H1 (cell line): ENCODE results near the gene IDE. TPM values are rescaled to one million over a fixed set of nuclear protein-coding genes. Genes with fewer than 3 reads are reported as not detected.

ENCODE experiments used
- CTCF ChIA-PET: fragments of 300-600 bp; sonication (Branson Sonifier 250); formaldehyde crosslinking; loops from one replicate; lab custom pipeline; 2021; ENCODE audit not compliant: partially characterized antibody; lab: Charles Lee
- POLR2A ChIA-PET: fragments of 300-600 bp; sonication (Branson Sonifier 250); formaldehyde crosslinking; loops from one replicate; lab custom pipeline; 2021; ENCODE audit warnings: inconsistent platforms; ENCODE audit not compliant: partially characterized antibody; lab: Charles Lee
- DNase-seq, 2 experiments: peaks; one replicate each; pipeline versions ENCODE4 v3.0.0 to v3.0.0-alpha.2; 2010 to 2022; ENCODE audit warnings: low spot score in 2 of 2, low read depth in 1 of 2, mixed read lengths in 1 of 2
- FAIRE-seq: peaks from 2 replicates; lab custom pipeline; 2011; peaks lifted over from hg19 to GRCh38; lab: Jason Lieb, UNC
- H2AFZ ChIP-seq: 2 replicates; pipeline ENCODE4 v1.8.1; 2012; ENCODE audit warnings: low read length, inconsistent platforms
- H2AK5ac ChIP-seq: 2 replicates; pipeline ENCODE4 v1.6.1; 2013; ENCODE audit warnings: low read depth, low read length
- H2BK120ac ChIP-seq: replicated peaks from 2 replicates; pipeline ENCODE3; 2013; ENCODE audit warnings: low read depth, low read length, inconsistent platforms
- H2BK12ac ChIP-seq: 2 replicates; pipeline ENCODE4 v1.6.1; 2013; ENCODE audit warnings: low read depth, low read length
- H2BK15ac ChIP-seq: 2 replicates; pipeline ENCODE4 v1.6.1; 2013; ENCODE audit warnings: low read length
- H2BK20ac ChIP-seq: 2 replicates; pipeline ENCODE4 v1.6.1; 2013; ENCODE audit warnings: low read length
- H2BK5ac ChIP-seq: 2 replicates; pipeline ENCODE4 v1.6.1; 2013; ENCODE audit warnings: low read depth, low read length
- H3K14ac ChIP-seq: 2 replicates; pipeline ENCODE4 v1.6.1; 2013; ENCODE audit warnings: inconsistent platforms; ENCODE audit not compliant: insufficient read length
- H3K18ac ChIP-seq: 2 replicates; pipeline ENCODE4 v1.6.1; 2013; ENCODE audit warnings: low read length; ENCODE audit errors: extremely low read depth
- H3K23ac ChIP-seq: 2 replicates; pipeline ENCODE4 v1.6.1; 2013; ENCODE audit warnings: inconsistent platforms; ENCODE audit not compliant: insufficient read length
- H3K23me2 ChIP-seq: 2 replicates; pipeline ENCODE4 v1.6.1; 2013; ENCODE audit warnings: low read depth, low read length
- H3K27ac ChIP-seq: 2 replicates; pipeline ENCODE4 v1.6.1; 2011; ENCODE audit warnings: low read depth, low read length, inconsistent platforms
- H3K27me3 ChIP-seq, 4 experiments: replicated peaks in 1 of 4; 1 replicate in 1 of 4; 2 replicates in 3 of 4; pipeline versions ENCODE4 v1.6.1 to v1.8.1; 2011 to 2013; ENCODE audit warnings: low read length in 3 of 4, mild to moderate bottlenecking in 3 of 4, inconsistent platforms in 2 of 4, mixed read lengths in 2 of 4, moderate library complexity in 1 of 4; ENCODE audit not compliant: control insufficient read depth in 3 of 4, insufficient read depth in 3 of 4; ENCODE audit errors: extremely low read depth in 1 of 4
- H3K36me3 ChIP-seq, 4 experiments: 2 replicates each; pipeline versions ENCODE4 v1.6.1 to v1.8.1; 2011 to 2013; ENCODE audit warnings: mild to moderate bottlenecking in 4 of 4, low read length in 3 of 4, moderate library complexity in 2 of 4, control low read depth in 1 of 4, inconsistent platforms in 1 of 4; ENCODE audit not compliant: insufficient read depth in 4 of 4, control insufficient read depth in 2 of 4
- H3K4ac ChIP-seq: replicated peaks from 2 replicates; pipeline ENCODE3; 2013; ENCODE audit warnings: low read length, low read depth, mixed read lengths, inconsistent platforms; ENCODE audit not compliant: insufficient read length
- H3K4me1 ChIP-seq, 4 experiments: replicated peaks in 1 of 4; 1 replicate in 1 of 4; 2 replicates in 3 of 4; pipeline versions ENCODE4 v1.6.1 to v1.8.1; 2011 to 2013; ENCODE audit warnings: low read length in 3 of 4, inconsistent platforms in 2 of 4, mixed read lengths in 1 of 4; ENCODE audit not compliant: insufficient read depth in 4 of 4, control insufficient read depth in 3 of 4
- H3K4me2 ChIP-seq, 2 experiments: 2 replicates each; pipeline versions ENCODE4 v1.6.1 to v1.8.1; 2011 to 2013; ENCODE audit warnings: low read depth in 2 of 2, low read length in 2 of 2, control low read depth in 1 of 2, inconsistent platforms in 1 of 2, mild to moderate bottlenecking in 1 of 2; ENCODE audit not compliant: insufficient read depth in 1 of 2
- H3K4me3 ChIP-seq, 4 experiments: fragments of 200-600, 300-600 bp in 1 of 4; sonication (generic), shearing (Covaris generic), sonication (Bioruptor Twin) in 1 of 4; 2 replicates each; pipeline versions ENCODE4 v1.5.1 to v1.8.1; 2011 to 2016; ENCODE audit warnings: low read length in 4 of 4, low read depth in 3 of 4, control low read depth in 2 of 4, inconsistent platforms in 2 of 4, mild to moderate bottlenecking in 2 of 4, mixed read lengths in 1 of 4, moderate library complexity in 1 of 4; ENCODE audit not compliant: insufficient read depth in 2 of 4; ENCODE audit errors: extremely low read depth in 1 of 4
- H3K56ac ChIP-seq: replicated peaks from 2 replicates; pipeline ENCODE3; 2013; ENCODE audit warnings: low read depth, mild to moderate bottlenecking, mixed read lengths, low read length, inconsistent platforms; ENCODE audit not compliant: insufficient read length
- H3K79me1 ChIP-seq: 2 replicates; pipeline ENCODE4 v1.6.1; 2013; ENCODE audit warnings: low read depth, low read length, control low read depth
- H3K79me2 ChIP-seq, 2 experiments: 2 replicates each; pipeline versions ENCODE4 v1.6.1 to v1.8.1; 2012 to 2013; ENCODE audit warnings: low read length in 2 of 2, mild to moderate bottlenecking in 2 of 2, inconsistent platforms in 1 of 2; ENCODE audit not compliant: insufficient read depth in 2 of 2, control insufficient read depth in 1 of 2
- H3K9ac ChIP-seq, 4 experiments: replicated peaks in 1 of 4; 1 replicate in 1 of 4; 2 replicates in 3 of 4; pipeline versions ENCODE4 v1.6.1 to v1.8.1; 2011 to 2013; ENCODE audit warnings: low read depth in 3 of 4, low read length in 3 of 4, control low read depth in 2 of 4, mild to moderate bottlenecking in 2 of 4, moderate library complexity in 2 of 4, inconsistent platforms in 1 of 4; ENCODE audit errors: extremely low read depth in 1 of 4
- H3K9me3 ChIP-seq, 2 experiments: 2 replicates each; pipeline versions ENCODE4 v1.6.1 to v1.8.1; 2012 to 2013; ENCODE audit warnings: mild to moderate bottlenecking in 2 of 2, moderate library complexity in 2 of 2, control low read depth in 1 of 2, inconsistent platforms in 1 of 2, low read depth in 1 of 2, low read length in 1 of 2, mixed read lengths in 1 of 2; ENCODE audit not compliant: insufficient read depth in 2 of 2
- H4K20me1 ChIP-seq, 2 experiments: replicated peaks in 1 of 2; 2 replicates each; pipeline versions ENCODE3 to v1.8.1; 2011 to 2013; ENCODE audit warnings: inconsistent platforms in 2 of 2, low read length in 2 of 2, mild to moderate bottlenecking in 1 of 2; ENCODE audit not compliant: insufficient read depth in 2 of 2, control insufficient read depth in 1 of 2
- H4K5ac ChIP-seq: 2 replicates; pipeline ENCODE4 v1.6.1; 2013; ENCODE audit warnings: low read length, low read depth, mixed read lengths, inconsistent platforms; ENCODE audit not compliant: insufficient read length
- H4K8ac ChIP-seq: 2 replicates; pipeline ENCODE4 v1.8.0; 2013; ENCODE audit warnings: mild to moderate bottlenecking, moderate library complexity, low read length, inconsistent platforms; ENCODE audit not compliant: insufficient read depth; ENCODE audit errors: extremely low read depth
- H4K91ac ChIP-seq: replicated peaks from 2 replicates; pipeline ENCODE3; 2013; ENCODE audit warnings: low read length, mixed read lengths, inconsistent platforms; ENCODE audit not compliant: insufficient read length
- CHD1 ChIP-seq: IDR thresholded peaks from 2 replicates; pipeline ENCODE4 v1.6.1; 2012; ENCODE audit warnings: low read depth, low read length, improper control_type of control experiment
- CHD2 ChIP-seq: IDR thresholded peaks from 2 replicates; pipeline ENCODE4 v1.6.1; 2012; ENCODE audit warnings: low read length, improper control_type of control experiment
- RAD21 ChIP-seq, 2 experiments: IDR thresholded peaks in 1 of 2; conservative IDR thresholded peaks in 1 of 2; 2 replicates each; pipeline ENCODE4 v1.6.1; 2011; ENCODE audit warnings: low read depth in 2 of 2, low read length in 2 of 2, improper control_type of control experiment in 1 of 2, inconsistent platforms in 1 of 2, mild to moderate bottlenecking in 1 of 2, moderate library complexity in 1 of 2
- TEAD4 ChIP-seq: IDR thresholded peaks from 2 replicates; pipeline ENCODE4 v1.6.1; 2012; ENCODE audit warnings: low read depth, low read length, inconsistent platforms, mixed read lengths
- WGBS, 2 experiments: shearing (Covaris generic) in 1 of 2; methylation state at CpG; one replicate each; pipeline versions ENCODE4 v1.1.6 to v1.1.7; 2013 to 2015; ENCODE audit warnings: low lambda C conversion rate in 2 of 2, mixed read lengths in 2 of 2, inconsistent platforms in 1 of 2, low coverage in 1 of 2, missing lambda C conversion rate in 1 of 2; ENCODE audit not compliant: insufficient replicate concordance in 2 of 2, insufficient coverage in 1 of 2, insufficient read length in 1 of 2; ENCODE audit errors: extremely low coverage in 1 of 2, missing lambda C conversion rate in 1 of 2; 5-methylcytosine and 5-hydroxymethylcytosine counted together
- polyA plus RNA-seq, 7 experiments: library from polyadenylated mRNA; depleted of rRNA in 3 of 7; stranded (reverse) in 5 of 7; unstranded in 2 of 7; fragments of >200 nt in 5 of 7; fragments of 200-250 nt in 2 of 7; gene quantifications; 1 replicate in 5 of 7; 2 replicates in 1 of 7; 4 replicates in 1 of 7; pipeline versions ENCODE4 v1.2.1 to v1.2.3, GENCODE V29; 2011 to 2013; ENCODE audit warnings: missing spikeins in 2 of 7, mixed read lengths in 2 of 7
- total RNA-seq: library from RNA; stranded (reverse); fragmentation: NEBNext Ultra II Directional; extraction: Animal tissue kit (Norgen Biotek cat#: 25700); gene quantifications from 2 replicates; pipeline ENCODE4 v1.2.1, GENCODE V29; 2021
- TF ChIP-seq, protein P1 (sequence below), 3 experiments: IDR thresholded peaks; 1 replicate in 2 of 3; 2 replicates in 1 of 3; pipeline versions ENCODE4 v1.5.1 to v1.6.1; 2011; ENCODE audit warnings: low read length in 3 of 3, mild to moderate bottlenecking in 3 of 3, inconsistent platforms in 2 of 3, low read depth in 1 of 3, moderate library complexity in 1 of 3; ENCODE audit not compliant: insufficient read depth in 1 of 3; ENCODE audit errors: control extremely low read depth in 1 of 3

IDE gene
- total and polyA plus RNA-seq, 2 of the 8 experiments (the other 6 are each of a cell fraction or from before 2014, with no cell fraction given) = 12.7 to 52.7 TPM

DNA sequence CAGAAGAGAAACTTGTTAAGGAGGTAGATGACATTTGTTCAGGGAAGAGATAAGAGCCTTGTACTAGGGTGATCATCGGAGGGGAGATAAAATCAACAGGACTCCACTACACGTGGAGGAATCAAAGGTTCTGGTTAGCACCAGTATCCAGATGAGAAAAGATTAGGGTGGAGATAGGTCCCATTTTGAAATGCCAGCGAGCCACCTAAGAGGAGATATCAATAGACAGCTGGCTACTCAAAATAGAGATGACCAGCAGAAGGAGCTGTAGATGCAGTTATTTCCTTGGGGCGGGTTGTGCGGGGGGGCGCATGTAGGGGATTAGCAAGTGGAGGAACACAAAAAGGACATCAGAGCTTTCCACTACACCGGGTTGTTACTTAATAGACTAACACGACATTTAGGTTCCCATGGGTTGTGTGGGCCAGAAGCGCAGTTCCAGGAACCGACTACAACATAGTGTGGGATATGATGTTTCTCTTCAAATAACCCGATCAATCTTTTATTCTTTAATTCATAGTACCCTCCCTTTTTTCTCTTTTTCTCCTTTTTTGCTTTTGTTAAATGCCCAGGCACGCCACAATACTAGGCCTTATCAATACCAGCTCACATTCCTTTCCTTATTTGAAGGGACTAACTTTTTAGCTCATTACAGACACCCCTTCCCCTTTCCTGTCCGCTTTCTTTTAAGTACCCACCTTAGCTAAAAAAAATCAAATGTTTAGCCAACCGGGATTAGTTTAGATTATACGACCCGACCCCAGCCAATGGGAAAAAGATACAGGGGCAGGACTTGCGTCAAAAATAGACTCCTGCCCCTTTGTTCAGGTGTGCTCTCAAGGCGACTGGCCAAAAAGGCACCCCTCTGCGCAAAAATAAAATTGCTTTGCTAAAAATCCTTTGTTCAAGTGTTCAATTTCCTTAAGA lies 17.0 kb upstream of the IDE start:
- Histone ChIP-seq H4K8ac (no peak overlapping the region), H4K20me1 (peaks cover 2 to 3% of the 10 kb centered on the region in 2 experiments), H4K5ac (peak overlapping the region; percentile 40), H3K27ac (peak overlapping the region; percentile 22; the same call in 1 of the 2 replicates), H2AFZ (no peak overlapping the region; the same call in 1 of the 2 replicates), H2BK20ac (no peak overlapping the region), H2BK5ac (0 out of 2 replicates have a peak overlapping the region, but pooled peaks have one; percentile 18), H4K91ac (no peak overlapping the region), H3K36me3 (no peaks in the 10 kb centered on the region), H3K14ac (no peak overlapping the region), H3K23me2 (peaks cover 5% of the 10 kb centered on the region), H3K27me3 (no peaks in the 10 kb centered on the region), H3K4me2 (peak overlapping the region; percentile 84 to 89), H3K79me2 (peaks cover 23 to 27% of the 10 kb centered on the region in 2 experiments), H3K56ac (no peak overlapping the region), H2BK15ac (no peak overlapping the region), H3K4me1 (peaks cover 0 to 4% (median 2%) of the 10 kb centered on the region in 4 experiments; a peak in 3 of 7 replicates), H3K23ac (no peak overlapping the region), H2AK5ac (no peak overlapping the region), H3K9ac (peak overlapping the region in 2 of 4 experiments; percentile 10 to 79; a peak in 5 of 7 replicates), H3K4me3 (peak overlapping the region; percentile 33 to 91 (median 50)), H3K18ac (no peak overlapping the region), H3K79me1 (no peaks in the 10 kb centered on the region), H2BK120ac (no peak overlapping the region), H2BK12ac (no peak overlapping the region), H3K4ac (no peak overlapping the region), H3K9me3 (no peaks in the 10 kb centered on the region)
- TF ChIP-seq CHD1 (no peak), CHD2 (no peak), TEAD4 (0 out of 2 replicates have a peak, but pooled peaks have one; percentile 23), RAD21 (IDR thresholded peaks at IDR 0.05 in 1 of 2, conservative IDR thresholded peaks at IDR 0.05 in 1 of 2; ENCODE audit: low read depth in 2 of 2, low read length in 2 of 2) (peak; percentile 20 to 21; a peak in 2 of 4 replicates)
- TF ChIP-seq, protein P1, sequence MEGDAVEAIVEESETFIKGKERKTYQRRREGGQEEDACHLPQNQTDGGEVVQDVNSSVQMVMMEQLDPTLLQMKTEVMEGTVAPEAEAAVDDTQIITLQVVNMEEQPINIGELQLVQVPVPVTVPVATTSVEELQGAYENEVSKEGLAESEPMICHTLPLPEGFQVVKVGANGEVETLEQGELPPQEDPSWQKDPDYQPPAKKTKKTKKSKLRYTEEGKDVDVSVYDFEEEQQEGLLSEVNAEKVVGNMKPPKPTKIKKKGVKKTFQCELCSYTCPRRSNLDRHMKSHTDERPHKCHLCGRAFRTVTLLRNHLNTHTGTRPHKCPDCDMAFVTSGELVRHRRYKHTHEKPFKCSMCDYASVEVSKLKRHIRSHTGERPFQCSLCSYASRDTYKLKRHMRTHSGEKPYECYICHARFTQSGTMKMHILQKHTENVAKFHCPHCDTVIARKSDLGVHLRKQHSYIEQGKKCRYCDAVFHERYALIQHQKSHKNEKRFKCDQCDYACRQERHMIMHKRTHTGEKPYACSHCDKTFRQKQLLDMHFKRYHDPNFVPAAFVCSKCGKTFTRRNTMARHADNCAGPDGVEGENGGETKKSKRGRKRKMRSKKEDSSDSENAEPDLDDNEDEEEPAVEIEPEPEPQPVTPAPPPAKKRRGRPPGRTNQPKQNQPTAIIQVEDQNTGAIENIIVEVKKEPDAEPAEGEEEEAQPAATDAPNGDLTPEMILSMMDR (IDR thresholded peaks at IDR 0.05; ENCODE audit: control extremely low read depth in 1 of 3, insufficient read depth in 1 of 3, low read depth in 1 of 3, low read length in 3 of 3) = peak; percentile 15 to 30 (median 29); a peak in 3 of 4 replicates
- WGBS, 2 experiments = 33% methylated on average over 19 of the region's 19 CpGs; no CpG with 5 or more reads in 1 of the 2 experiments
- DNase-seq (peak; percentile 27 to 49), FAIRE-seq (no peak)
- CTCF ChIA-PET = interaction anchor here (0.6 to 2.0 kb wide), 8 partner anchors 9 to 195 kb away, joined by 3 to 20 read pairs (median 4); partner anchors contain the start of gene IDE
- POLR2A ChIA-PET = interaction anchor here (0.6 to 3.8 kb wide), 10 partner anchors 9 to 793 kb away, joined by 3 to 34 read pairs (median 3); partner anchors contain the start of genes IDE and TNKS2
